B cell (primary cell): Measurements from ENCODE around the gene ITGA7. TPM values are rescaled to one million over a fixed set of nuclear protein-coding genes. Genes with fewer than 3 reads are reported as not detected.
"Not testable (repeated sequence)": the region's sequence is repeated elsewhere in the genome, so short reads cannot be mapped to it uniquely, and the experiment has no call there.

Experiments
- ATAC-seq: fragments of 200-7000 bp; cut with Tn5 transposase; one replicate; pipeline ENCODE4 v1.10.0; 2021; ENCODE audit warnings: low read depth, mild to moderate bottlenecking, moderate number of reproducible peaks, moderate library complexity
- CTCF ChIA-PET: fragments of 350-600 bp; sonication (Branson Sonifier 250); formaldehyde crosslinking; loops from one replicate; lab custom pipeline; 2021; ENCODE audit warnings: antibody characterized with exemption, inconsistent platforms; lab: Charles Lee
- POLR2A ChIA-PET: fragments of 350-600 bp; sonication (Branson Sonifier 250); formaldehyde crosslinking; loops from one replicate; lab custom pipeline; 2021; ENCODE audit warnings: antibody characterized with exemption; lab: Charles Lee
- DNase-seq: peaks from one replicate; pipeline ENCODE4 v3.0.0; 2013
- H2AFZ ChIP-seq: 2 replicates; pipeline ENCODE4 v1.6.1; 2012; ENCODE audit warnings: mild to moderate bottlenecking, low read depth, low read length; ENCODE audit not compliant: insufficient read depth, poor library complexity, severe bottlenecking
- H3K27ac ChIP-seq, 2 donors: 1 replicate in 1 of 2; 2 replicates in 1 of 2; pipeline ENCODE4 v1.5.1; 2012 to 2013; ENCODE audit warnings: low read length in 2 of 2, mild to moderate bottlenecking in 2 of 2, moderate library complexity in 1 of 2
- H3K27me3 ChIP-seq, 4 experiments: fragments of 200-600 bp in 1 of 4; sonication (generic) in 1 of 4; replicated peaks in 1 of 4; 1 replicate in 2 of 4; 2 replicates in 2 of 4; pipeline versions ENCODE4 v1.6.1 to v1.7.0; 2013 to 2016; ENCODE audit warnings: low read length in 3 of 4, mild to moderate bottlenecking in 2 of 4, mixed read lengths in 1 of 4, moderate library complexity in 1 of 4; ENCODE audit not compliant: insufficient read depth in 4 of 4, control insufficient read depth in 3 of 4; ENCODE audit errors: control extremely low read depth in 1 of 4
- H3K36me3 ChIP-seq, 2 experiments: replicated peaks in 1 of 2; 1 replicate in 1 of 2; 2 replicates in 1 of 2; pipeline versions ENCODE4 v1.6.1 to v1.7.1; 2013; ENCODE audit warnings: low read length in 1 of 2; ENCODE audit not compliant: insufficient read depth in 2 of 2, control insufficient read depth in 1 of 2; ENCODE audit errors: control extremely low read depth in 1 of 2, extremely low read depth in 1 of 2
- H3K4me1 ChIP-seq, 2 donors: fragments of 200-600 bp in 1 of 2; sonication (generic) in 1 of 2; 1 replicate in 1 of 2; 2 replicates in 1 of 2; pipeline versions ENCODE4 v1.5.1 to v1.6.1; 2013 to 2017; ENCODE audit warnings: low read length in 2 of 2; ENCODE audit not compliant: control insufficient read depth in 2 of 2, insufficient read depth in 2 of 2
- H3K4me2 ChIP-seq: replicated peaks from 2 replicates; pipeline ENCODE3; 2012; ENCODE audit warnings: mild to moderate bottlenecking, low read depth, low read length; ENCODE audit not compliant: poor library complexity, severe bottlenecking
- H3K4me3 ChIP-seq, 5 experiments: fragments of 200-600 bp in 1 of 5; sonication (generic) in 1 of 5; 1 replicate in 3 of 5; 2 replicates in 2 of 5; pipeline versions ENCODE4 v1.5.1 to v1.7.0; 2011 to 2016; ENCODE audit warnings: low read length in 4 of 5, mild to moderate bottlenecking in 4 of 5, low read depth in 2 of 5, control low read depth in 1 of 5, moderate library complexity in 1 of 5; ENCODE audit not compliant: insufficient read depth in 1 of 5; ENCODE audit errors: control extremely low read depth in 1 of 5, extremely low read depth in 1 of 5
- H3K79me2 ChIP-seq: fragments of 200-600 bp; sonication (generic); one replicate; pipeline ENCODE4 v1.6.0; 2016; ENCODE audit warnings: low read length; ENCODE audit not compliant: control insufficient read depth, insufficient read depth
- H3K9ac ChIP-seq: fragments of 200-600 bp; sonication (generic); 2 replicates; pipeline ENCODE4 v1.6.1; 2017; ENCODE audit warnings: mild to moderate bottlenecking, low read length, moderate library complexity
- H3K9me3 ChIP-seq, 3 donors: one replicate each; pipeline versions ENCODE4 v1.6.1 to v1.7.1; 2013; ENCODE audit warnings: low read length in 2 of 3; ENCODE audit not compliant: control insufficient read depth in 2 of 3, insufficient read depth in 1 of 3; ENCODE audit errors: control extremely low read depth in 1 of 3
- H4K20me1 ChIP-seq: 2 replicates; pipeline ENCODE4 v1.6.0; 2012; ENCODE audit warnings: mild to moderate bottlenecking, low read length; ENCODE audit not compliant: insufficient read depth, control insufficient read depth, poor library complexity, severe bottlenecking
- H3K27ac Mint-ChIP-seq: one replicate; pipeline ENCODE4 v1.8.0; 2021; ENCODE audit warnings: mixed read lengths
- H3K27me3 Mint-ChIP-seq: one replicate; pipeline ENCODE4 v1.8.0; 2021; ENCODE audit warnings: mixed read lengths
- H3K4me1 Mint-ChIP-seq: one replicate; pipeline ENCODE4 v1.8.0; 2021; ENCODE audit warnings: mixed read lengths
- H3K4me3 Mint-ChIP-seq: one replicate; pipeline ENCODE4 v1.8.0; 2021; ENCODE audit warnings: mixed read lengths
- H3K9me3 Mint-ChIP-seq: one replicate; pipeline ENCODE4 v1.8.0; 2022; ENCODE audit warnings: mixed read lengths; ENCODE audit not compliant: insufficient read depth
- CTCF ChIP-seq: fragments of 200-600 bp; IDR thresholded peaks from one replicate; pipeline ENCODE4 v1.8.0; 2022; ENCODE audit warnings: antibody characterized with exemption, mild to moderate bottlenecking
- EZH2 ChIP-seq: IDR thresholded peaks from 2 replicates; pipeline ENCODE4 v1.6.1; 2012; ENCODE audit warnings: borderline replicate concordance, low read depth, mild to moderate bottlenecking, moderate library complexity, low read length; ENCODE audit not compliant: insufficient read depth, poor library complexity, severe bottlenecking
- WGBS: methylation state at CpG from one replicate; pipeline ENCODE4 v1.1.5; 2013; ENCODE audit warnings: missing lambda C conversion rate; ENCODE audit not compliant: insufficient coverage; 5-methylcytosine and 5-hydroxymethylcytosine counted together
- intact Hi-C: fragments of 100-400 bp; cut with micrococcal nuclease; formaldehyde crosslinking; loops from one replicate; pipeline ENCODE4 v1.10.0; 2022
- polyA plus RNA-seq: library from polyadenylated mRNA; depleted of rRNA; stranded (reverse); fragments of >200 nt; gene quantifications from 2 replicates; pipeline ENCODE4 v1.2.3, GENCODE V29; 2012
- total RNA-seq, 2 donors: library from RNA; stranded (reverse); fragments of 120-200 nt in 1 of 2; gene quantifications; 1 replicate in 1 of 2; 2 replicates in 1 of 2; pipeline versions ENCODE4 v1.2.3 to v1.2.4, GENCODE V29; 2013 to 2022

ITGA7 gene
- total and polyA plus RNA-seq, 2 donors (not counting 1 experiment from before 2014, with no cell fraction given), result 2.4 to 3.3 TPM

GRCh38 chr12:55652352-55652751 is 55.4 kb downstream of the ITGA7 start:
- Histone ChIP-seq H3K79me2 (no peaks in the 10 kb centered on the region), H3K9me3 (peaks cover 0 to 25% (median 14%) of the 10 kb centered on the region in 3 donors), H2AFZ (no peak overlapping the region), H4K20me1 (no peaks in the 10 kb centered on the region), H3K36me3 (no peaks in the 10 kb centered on the region), H3K27me3 (no peaks in the 10 kb centered on the region), H3K9ac (no peak overlapping the region), H3K4me2 (no peak overlapping the region), H3K4me3 (no peak overlapping the region), H3K4me1 (no peaks in the 10 kb centered on the region), H3K27ac (no peak overlapping the region)
- H3K27ac Mint-ChIP-seq, result no peak overlapping the region
- ChIA-PET POLR2A (no interaction called here), CTCF (no interaction called here)
- H3K27me3 Mint-ChIP-seq, result peaks cover 3% of the 10 kb centered on the region
- DNase-seq, result peak; percentile 48
- peaks cover 22% of the 10 kb centered on the region for H3K4me1 Mint-ChIP-seq
- no peak overlapping the region for H3K4me3 Mint-ChIP-seq
- ATAC-seq, result peak; percentile 43
- intact Hi-C loops, result no loop called here
- TF ChIP-seq EZH2 (no peak), CTCF (no peak)
- no CpG with 5 or more reads among the region's 3 CpGs for WGBS
- H3K9me3 Mint-ChIP-seq, result peaks cover 8% of the 10 kb centered on the region

GRCh38 chr12:55651299-55651683 is 56.4 kb downstream of the ITGA7 start:
- H3K4me3 Mint-ChIP-seq, result no peak overlapping the region
- TF ChIP-seq CTCF (no peak), EZH2 (no peak)
- H3K27me3 Mint-ChIP-seq, result peaks cover under 1% of the 10 kb centered on the region
- peaks cover 23% of the 10 kb centered on the region for H3K4me1 Mint-ChIP-seq
- ChIA-PET POLR2A (no interaction called here), CTCF (no interaction called here)
- H3K79me2 ChIP-seq, result no peaks in the 10 kb centered on the region
- H3K9me3 Mint-ChIP-seq, result peaks cover 8% of the 10 kb centered on the region
- no peaks in the 10 kb centered on the region for H3K27me3 ChIP-seq
- WGBS, result 91% methylated on average over 3 of the region's 5 CpGs
- H4K20me1 ChIP-seq, result no peaks in the 10 kb centered on the region
- H3K36me3 ChIP-seq, result no peaks in the 10 kb centered on the region
- no peak overlapping the region for H3K9ac ChIP-seq
- intact Hi-C loops, result no loop called here
- ATAC-seq (no peak), DNase-seq (no peak)
- peaks cover 5 to 6% of the 10 kb centered on the region in 2 donors for H3K4me1 ChIP-seq
- no peak overlapping the region for H3K4me3 ChIP-seq
- peaks cover 0 to 33% (median 14%) of the 10 kb centered on the region in 3 donors for H3K9me3 ChIP-seq
- H3K27ac Mint-ChIP-seq, result no peak overlapping the region
- H3K4me2 ChIP-seq, result no peak overlapping the region
- no peak overlapping the region for H2AFZ ChIP-seq
- H3K27ac ChIP-seq, result no peak overlapping the region

- H3K9me3 Mint-ChIP-seq, intact Hi-C loops, H3K4me2 ChIP-seq, H3K27me3 ChIP-seq, H3K4me1 ChIP-seq, H2AFZ ChIP-seq, CTCF ChIA-PET, ATAC-seq, H4K20me1 ChIP-seq, H3K36me3 ChIP-seq, H3K9ac ChIP-seq, H3K4me3 ChIP-seq, POLR2A ChIA-PET, H3K27ac Mint-ChIP-seq, H3K79me2 ChIP-seq, H3K4me3 Mint-ChIP-seq, H3K27me3 Mint-ChIP-seq: not testable (repeated sequence)
- Histone ChIP-seq H3K27ac (peak overlapping the region in 1 of 2 donors; percentile 16), H3K9me3 (peaks cover 0 to 33% (median 14%) of the 10 kb centered on the region in 3 donors)
- WGBS, result 63% methylated on average over 3 of the region's 4 CpGs
- DNase-seq, result peak; percentile 48
- peaks cover 27% of the 10 kb centered on the region for H3K4me1 Mint-ChIP-seq
Measured at GRCh38 chr12:55650620-55651298, 56.9 kb downstream of the ITGA7 start.
